Measurements from ENCODE around the gene RIPOR2. TPM values are rescaled to one million over a fixed set of nuclear protein-coding genes. Genes with fewer than 3 reads are reported as not detected.

Gene RIPOR2
- total and polyA plus RNA-seq, 10 of the 15 experiments (the other 5 are each of a cell fraction or from before 2014, with no cell fraction given) = 22.2 to 48.2 (median 34.7) TPM

DNA sequence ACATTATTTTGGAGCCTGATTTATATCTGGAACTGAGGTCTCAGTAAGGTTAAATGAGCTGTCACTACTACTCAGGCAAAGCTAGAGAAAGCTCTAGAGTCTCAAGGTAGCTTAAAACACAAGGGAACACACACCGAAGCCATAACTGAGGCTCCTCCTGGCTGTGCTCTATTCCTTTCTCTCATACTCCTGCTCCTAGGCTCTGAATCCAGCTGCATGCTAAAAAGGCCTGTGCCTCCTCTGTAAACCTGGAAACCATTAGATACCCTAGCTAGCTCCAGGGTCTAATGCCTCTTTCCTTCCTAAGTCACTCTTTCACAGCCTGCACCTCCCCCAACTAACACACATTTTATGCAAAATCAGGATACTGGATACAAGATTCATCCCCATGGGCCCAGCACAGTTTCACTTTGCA is 17.1 kb downstream of the RIPOR2 start:
- Histone ChIP-seq H4K20me1 (ENCODE audit: control insufficient read depth, insufficient read depth) (peaks cover 3% of the 10 kb centered on the region), H3K27ac (ENCODE audit: control insufficient read depth, insufficient read depth) (no peak overlapping the region), H3K79me2 (ENCODE audit: control insufficient read depth, insufficient read depth, low read length) (peaks cover 11% of the 10 kb centered on the region), H3K27me3 (replicated peaks in 1 of 2; ENCODE audit: control insufficient read depth in 2 of 2, insufficient read depth in 2 of 2, low read length in 1 of 2) (no peaks in the 10 kb centered on the region), H3K4me1 (ENCODE audit: control insufficient read depth, insufficient read depth, low read length) (peaks cover 28% of the 10 kb centered on the region), H3K4me2 (ENCODE audit: control insufficient read depth, insufficient read depth) (no peak overlapping the region), H3K9me3 (replicated peaks; ENCODE audit: control insufficient read depth, insufficient read depth, low read length) (no peaks in the 10 kb centered on the region), H3K4me3 (0 out of 2 replicates have a peak overlapping the region, but pooled peaks have one; percentile 13), H3K9ac (ENCODE audit: control insufficient read depth, insufficient read depth, low read length) (no peak overlapping the region), H2AFZ (ENCODE audit: control insufficient read depth, low read depth, low read length) (no peak overlapping the region), H3K36me3 (ENCODE audit: control insufficient read depth in 2 of 2, insufficient read depth in 2 of 2, low read length in 1 of 2) (no peaks in the 10 kb centered on the region)
- DNase-seq (ENCODE audit: low read depth, low spot score) = no peak
- in situ Hi-C loops (cut with MboI) = no loop called here
- 16% methylated on average over 1 of the region's 1 CpG for WGBS (ENCODE audit: insufficient coverage, insufficient replicate concordance, low lambda C conversion rate, missing lambda C conversion rate)
- intact Hi-C loops (cut with micrococcal nuclease; ENCODE audit: unreplicated experiment) = no loop called here
- ATAC-seq = no peak; the same call in 2 of the 3 replicates
- ChIA-PET POLR2A (interaction anchor here (0.7 to 1.9 kb wide), 6 partner anchors 9 to 124 kb away, joined by 3 to 8 read pairs (median 3); no protein-coding TSS in a partner anchor), RAD21 (ENCODE audit: unreplicated experiment) (interaction anchor here (0.6 to 4.9 kb wide), 12 partner anchors 9 to 98 kb away, joined by 3 to 31 read pairs (median 3); partner anchors contain the start of gene RIPOR2), CTCF (interaction anchor here (0.8 to 5.3 kb wide), 16 partner anchors 9 to 213 kb away, joined by 3 to 82 read pairs (median 4); partner anchors contain the start of gene RIPOR2), SMC1A (ENCODE audit: uncharacterized antibody, unreplicated experiment) (interaction anchor here (0.7 to 4.3 kb wide), 15 partner anchors 8 to 212 kb away, joined by 3 to 44 read pairs (median 5); no protein-coding TSS in a partner anchor)
- no TSS peak for BruUV-seq (replicated peaks)
- FAIRE-seq = no peak
- TF ChIP-seq CEBPB (IDR thresholded peaks at IDR 0.05; ENCODE audit: borderline replicate concordance in 1 of 2, low read depth in 2 of 2, low read length in 2 of 2) = no peak
- no peak for TF ChIP-seq EGR1 (IDR thresholded peaks at IDR 0.05; ENCODE audit: borderline replicate concordance in 1 of 2, low read depth in 2 of 2, low read length in 2 of 2)
- TF ChIP-seq BHLHE40 (IDR thresholded peaks at IDR 0.05; ENCODE audit: borderline replicate concordance in 1 of 2, low read depth in 2 of 2, low read length in 1 of 2) = no peak
- no peak for TF ChIP-seq SUPT20H (IDR thresholded peaks at IDR 0.05; ENCODE audit: borderline replicate concordance, control insufficient read depth, low read depth, low read length)
- TF ChIP-seq MTA3 (IDR thresholded peaks at IDR 0.05; ENCODE audit: borderline replicate concordance, low read length) = no peak
- TF ChIP-seq SIX5 (IDR thresholded peaks at IDR 0.05; ENCODE audit: low read depth, low read length, severe bottlenecking) = no peak
- TF ChIP-seq NKRF (conservative IDR thresholded peaks at IDR 0.05) = no peak
- TF ChIP-seq NR2F1 (conservative IDR thresholded peaks at IDR 0.05) = no peak
- TF ChIP-seq IKZF1 (conservative IDR thresholded peaks at IDR 0.05) = no peak; the same call in 1 of the 2 replicates
- no peak for TF ChIP-seq TCF3 (IDR thresholded peaks at IDR 0.05; ENCODE audit: borderline replicate concordance, insufficient read depth, low read depth, low read length)
- no peak for TF ChIP-seq SUZ12 (IDR thresholded peaks at IDR 0.05; ENCODE audit: unreplicated experiment)
- TF ChIP-seq, protein P1, sequence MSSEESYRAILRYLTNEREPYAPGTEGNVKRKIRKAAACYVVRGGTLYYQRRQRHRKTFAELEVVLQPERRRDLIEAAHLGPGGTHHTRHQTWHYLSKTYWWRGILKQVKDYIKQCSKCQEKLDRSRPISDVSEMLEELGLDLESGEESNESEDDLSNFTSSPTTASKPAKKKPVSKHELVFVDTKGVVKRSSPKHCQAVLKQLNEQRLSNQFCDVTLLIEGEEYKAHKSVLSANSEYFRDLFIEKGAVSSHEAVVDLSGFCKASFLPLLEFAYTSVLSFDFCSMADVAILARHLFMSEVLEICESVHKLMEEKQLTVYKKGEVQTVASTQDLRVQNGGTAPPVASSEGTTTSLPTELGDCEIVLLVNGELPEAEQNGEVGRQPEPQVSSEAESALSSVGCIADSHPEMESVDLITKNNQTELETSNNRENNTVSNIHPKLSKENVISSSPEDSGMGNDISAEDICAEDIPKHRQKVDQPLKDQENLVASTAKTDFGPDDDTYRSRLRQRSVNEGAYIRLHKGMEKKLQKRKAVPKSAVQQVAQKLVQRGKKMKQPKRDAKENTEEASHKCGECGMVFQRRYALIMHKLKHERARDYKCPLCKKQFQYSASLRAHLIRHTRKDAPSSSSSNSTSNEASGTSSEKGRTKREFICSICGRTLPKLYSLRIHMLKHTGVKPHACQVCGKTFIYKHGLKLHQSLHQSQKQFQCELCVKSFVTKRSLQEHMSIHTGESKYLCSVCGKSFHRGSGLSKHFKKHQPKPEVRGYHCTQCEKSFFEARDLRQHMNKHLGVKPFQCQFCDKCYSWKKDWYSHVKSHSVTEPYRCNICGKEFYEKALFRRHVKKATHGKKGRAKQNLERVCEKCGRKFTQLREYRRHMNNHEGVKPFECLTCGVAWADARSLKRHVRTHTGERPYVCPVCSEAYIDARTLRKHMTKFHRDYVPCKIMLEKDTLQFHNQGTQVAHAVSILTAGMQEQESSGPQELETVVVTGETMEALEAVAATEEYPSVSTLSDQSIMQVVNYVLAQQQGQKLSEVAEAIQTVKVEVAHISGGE (CRISPR knock-in tag; IDR thresholded peaks at IDR 0.05) = no peak
- TF ChIP-seq, protein P2, sequence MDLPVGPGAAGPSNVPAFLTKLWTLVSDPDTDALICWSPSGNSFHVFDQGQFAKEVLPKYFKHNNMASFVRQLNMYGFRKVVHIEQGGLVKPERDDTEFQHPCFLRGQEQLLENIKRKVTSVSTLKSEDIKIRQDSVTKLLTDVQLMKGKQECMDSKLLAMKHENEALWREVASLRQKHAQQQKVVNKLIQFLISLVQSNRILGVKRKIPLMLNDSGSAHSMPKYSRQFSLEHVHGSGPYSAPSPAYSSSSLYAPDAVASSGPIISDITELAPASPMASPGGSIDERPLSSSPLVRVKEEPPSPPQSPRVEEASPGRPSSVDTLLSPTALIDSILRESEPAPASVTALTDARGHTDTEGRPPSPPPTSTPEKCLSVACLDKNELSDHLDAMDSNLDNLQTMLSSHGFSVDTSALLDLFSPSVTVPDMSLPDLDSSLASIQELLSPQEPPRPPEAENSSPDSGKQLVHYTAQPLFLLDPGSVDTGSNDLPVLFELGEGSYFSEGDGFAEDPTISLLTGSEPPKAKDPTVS (IDR thresholded peaks at IDR 0.05; ENCODE audit: low read depth, low read length) = no peak
- no peak for TF ChIP-seq KAT2A (conservative IDR thresholded peaks at IDR 0.05; ENCODE audit: control insufficient read depth, low read depth, low read length)
- no peak for TF ChIP-seq SPI1 (IDR thresholded peaks at IDR 0.05; ENCODE audit: borderline replicate concordance, insufficient read depth, low read depth, low read length)
- no peak for TF ChIP-seq CBX3 (IDR thresholded peaks at IDR 0.05; ENCODE audit: borderline replicate concordance, low read depth)
- TF ChIP-seq BCL11A (IDR thresholded peaks at IDR 0.05; ENCODE audit: low read depth, low read length) = no peak
